Measurements from ENCODE around the gene C1QTNF6.

The C1QTNF6 gene

GRCh38 chr22:37162221-37163095 lies 25.6 kb downstream of the C1QTNF6 start:
- DNase-seq (ENCODE audit: low spot score) = no peak

- DNase-seq (ENCODE audit: low spot score) = no peak
Measured at GRCh38 chr22:37161443-37161842, 26.6 kb downstream of the C1QTNF6 start.

DNA sequence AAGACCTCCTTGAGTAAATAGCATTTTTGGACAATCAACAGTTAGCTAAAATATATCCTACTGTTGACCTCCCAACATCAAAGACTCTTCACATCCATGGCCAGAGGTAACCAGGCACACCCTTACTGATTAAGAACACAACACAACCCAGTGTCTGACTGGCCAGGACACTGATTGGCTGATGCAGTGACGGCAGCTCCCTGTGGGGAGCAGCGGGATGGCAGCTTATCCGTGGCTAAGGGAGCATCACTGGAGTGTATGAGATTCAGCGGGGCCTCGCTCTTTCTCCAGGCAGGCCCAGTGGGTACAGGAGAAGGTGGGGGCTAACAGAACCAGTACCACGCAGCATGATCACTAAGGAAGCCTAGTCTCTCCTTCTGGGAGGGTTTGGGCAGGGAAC lies 28.0 kb downstream of the C1QTNF6 start:
- no peak for DNase-seq (ENCODE audit: low spot score)

DNA sequence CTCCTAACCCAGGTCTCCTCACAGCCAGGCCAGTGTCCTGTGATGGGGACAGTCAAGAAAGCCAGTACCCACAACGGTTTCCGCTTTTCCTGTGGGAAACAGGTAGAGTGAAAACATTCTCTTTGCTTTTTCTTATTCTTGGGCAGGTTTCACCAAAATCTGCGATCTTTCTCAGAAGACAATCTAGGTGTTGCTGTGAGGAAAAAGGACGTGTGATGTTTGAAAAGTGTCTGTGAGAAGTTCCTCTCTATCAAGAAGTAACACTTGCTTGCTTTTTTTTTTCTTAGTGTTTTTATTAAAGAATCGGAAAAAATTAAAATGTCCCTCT lies 29.1 kb downstream of the C1QTNF6 start:
- DNase-seq (ENCODE audit: low spot score) = no peak

GRCh38 chr22:37157516-37158285 lies 30.3 kb downstream of the C1QTNF6 start:
- DNase-seq (ENCODE audit: low spot score) = no peak

DNA sequence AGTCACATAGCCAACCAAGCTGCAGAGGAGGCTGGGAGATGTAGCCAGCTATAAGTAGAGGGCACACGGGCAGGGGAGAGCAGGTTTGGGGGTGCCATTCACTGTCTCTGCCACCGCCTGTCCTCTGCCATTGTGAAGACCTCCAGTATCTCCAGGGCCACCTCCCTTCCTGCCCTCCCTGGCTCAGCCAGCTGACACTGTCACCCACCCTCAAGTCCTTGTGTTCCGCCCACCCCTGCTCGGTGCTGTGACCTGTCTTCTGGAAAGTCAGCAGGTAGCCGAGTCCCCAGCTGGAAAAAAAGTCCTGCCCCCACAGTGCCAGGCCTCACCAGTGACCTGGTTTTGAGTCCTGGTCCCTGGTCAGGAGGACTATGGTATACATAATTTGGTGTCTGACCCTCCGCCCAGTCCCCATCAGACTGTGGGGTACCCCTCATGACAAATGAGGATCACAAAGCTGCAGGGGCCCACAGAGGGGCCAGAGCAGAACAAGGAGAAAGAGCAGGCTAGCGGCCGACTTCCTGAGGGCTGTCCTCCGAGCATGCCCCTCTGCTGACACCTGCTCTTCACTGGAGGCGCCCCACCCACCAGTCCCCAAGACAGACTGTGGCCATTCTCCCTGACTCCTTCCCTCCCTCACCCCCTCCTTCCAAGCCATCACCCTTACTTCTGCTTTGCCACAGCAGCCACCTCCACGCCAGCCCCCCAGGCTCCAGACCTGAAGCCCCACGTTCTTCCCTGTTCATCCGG lies 31.2 kb downstream of the C1QTNF6 start:
- DNase-seq (ENCODE audit: low spot score) = no peak

DNA sequence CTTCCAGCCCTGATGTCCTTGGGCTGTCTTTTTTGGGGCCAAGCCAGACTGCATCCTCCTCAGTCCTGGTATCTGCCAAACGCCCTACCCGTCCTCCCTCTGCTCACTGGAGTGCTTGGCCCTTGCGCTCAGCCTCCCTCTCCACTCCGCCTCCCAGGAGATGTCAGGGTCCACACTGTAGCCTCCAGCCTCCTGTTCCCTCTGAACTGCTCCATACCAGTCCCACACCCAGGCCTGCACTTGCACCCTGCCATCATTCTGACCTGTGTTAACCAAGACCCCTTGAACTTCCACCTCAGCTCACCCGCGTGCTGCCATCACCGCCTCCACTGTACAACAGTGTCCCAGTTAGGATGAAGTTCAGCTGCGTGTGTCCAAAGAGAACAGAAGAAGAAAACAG lies 32.1 kb downstream of the C1QTNF6 start:
- DNase-seq (ENCODE audit: low spot score) = no peak

DNA sequence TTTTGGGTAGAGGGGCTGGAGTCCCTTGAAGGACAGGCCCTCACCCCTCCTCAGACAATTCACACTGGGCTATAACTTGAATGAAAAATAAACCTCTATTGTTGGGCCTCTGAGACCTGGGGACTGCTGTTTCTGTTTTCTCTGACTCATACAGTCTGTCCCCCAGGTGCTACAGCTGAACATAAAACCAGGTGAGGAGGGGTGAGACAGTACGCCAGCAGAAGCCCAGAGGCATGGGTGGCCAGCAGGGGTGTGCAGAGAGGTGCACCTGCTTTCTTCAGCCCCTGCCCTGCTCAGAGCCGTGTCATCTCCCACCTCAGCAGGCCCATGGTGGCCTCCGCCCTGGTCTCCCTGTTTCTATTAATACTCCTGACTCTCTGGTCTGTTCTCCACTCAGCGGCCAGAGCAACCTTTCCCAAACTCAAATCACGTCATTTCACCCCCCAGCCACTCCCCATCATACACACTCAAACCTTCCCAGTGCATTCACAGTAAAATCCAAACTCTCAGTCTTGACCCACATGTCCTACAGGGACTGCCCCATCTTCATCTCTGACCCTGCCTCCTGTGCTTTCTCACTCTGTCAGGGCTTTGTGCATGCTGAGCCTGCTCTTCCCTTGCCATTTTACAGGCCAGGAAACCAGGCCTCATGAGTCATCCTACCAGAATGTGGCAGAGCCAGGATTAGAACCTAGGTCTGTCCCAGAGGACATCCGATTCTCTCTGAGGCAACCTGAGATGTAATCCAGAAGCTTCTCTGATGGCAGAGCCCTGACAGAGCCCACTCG lies 32.9 kb downstream of the C1QTNF6 start:
- DNase-seq (ENCODE audit: low spot score) = no peak

DNA sequence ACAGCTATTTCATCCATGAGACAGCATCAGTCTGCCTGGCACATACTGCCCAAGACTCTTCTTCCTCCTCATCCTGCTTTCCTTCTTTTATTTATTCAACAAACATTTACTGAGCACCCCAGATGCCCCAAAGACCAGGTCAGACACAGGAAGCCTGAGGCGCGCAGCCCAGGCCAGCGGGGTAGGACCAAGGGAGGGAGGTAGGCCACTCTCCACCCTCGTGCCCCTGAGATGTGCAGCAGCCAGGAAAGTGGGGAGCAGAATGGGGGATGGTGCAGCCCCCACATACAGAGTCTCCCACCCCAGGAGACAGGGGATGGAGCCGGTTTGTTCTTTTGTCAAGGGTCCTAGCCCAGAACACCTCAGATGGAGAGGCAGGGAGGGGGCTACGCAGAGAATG lies 34.1 kb downstream of the C1QTNF6 start:
- no peak for DNase-seq (ENCODE audit: low spot score)

DNA sequence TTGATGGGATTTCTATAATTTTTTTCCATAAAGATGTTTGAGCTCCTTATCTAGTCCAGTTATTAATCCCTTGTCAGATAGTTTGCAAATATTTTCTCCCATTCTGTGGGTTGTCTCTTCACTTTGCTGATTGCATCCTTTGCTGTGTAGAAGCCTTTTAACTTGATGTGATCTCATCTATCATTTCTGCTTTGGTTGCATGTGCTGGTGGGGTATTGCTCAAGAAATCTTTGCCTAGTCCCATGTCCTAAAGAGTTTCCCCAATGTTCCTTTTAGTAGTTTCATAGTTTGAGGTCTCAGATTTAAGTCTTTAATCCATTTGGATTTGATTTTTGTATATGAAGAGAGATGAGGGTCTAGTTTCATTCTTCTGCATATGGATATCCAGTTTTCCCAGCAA lies 36.6 kb downstream of the C1QTNF6 start:
- DNase-seq (ENCODE audit: low spot score) = no peak

GRCh38 chr22:37150701-37151100 lies 37.3 kb downstream of the C1QTNF6 start:
- no peak for DNase-seq (ENCODE audit: low spot score)

- DNase-seq (ENCODE audit: low spot score) = no peak
Measured at GRCh38 chr22:37148742-37149665, 39.0 kb downstream of the C1QTNF6 start.

GRCh38 chr22:37148031-37148651 lies 39.9 kb downstream of the C1QTNF6 start:
- no peak for DNase-seq (ENCODE audit: low spot score)

DNA sequence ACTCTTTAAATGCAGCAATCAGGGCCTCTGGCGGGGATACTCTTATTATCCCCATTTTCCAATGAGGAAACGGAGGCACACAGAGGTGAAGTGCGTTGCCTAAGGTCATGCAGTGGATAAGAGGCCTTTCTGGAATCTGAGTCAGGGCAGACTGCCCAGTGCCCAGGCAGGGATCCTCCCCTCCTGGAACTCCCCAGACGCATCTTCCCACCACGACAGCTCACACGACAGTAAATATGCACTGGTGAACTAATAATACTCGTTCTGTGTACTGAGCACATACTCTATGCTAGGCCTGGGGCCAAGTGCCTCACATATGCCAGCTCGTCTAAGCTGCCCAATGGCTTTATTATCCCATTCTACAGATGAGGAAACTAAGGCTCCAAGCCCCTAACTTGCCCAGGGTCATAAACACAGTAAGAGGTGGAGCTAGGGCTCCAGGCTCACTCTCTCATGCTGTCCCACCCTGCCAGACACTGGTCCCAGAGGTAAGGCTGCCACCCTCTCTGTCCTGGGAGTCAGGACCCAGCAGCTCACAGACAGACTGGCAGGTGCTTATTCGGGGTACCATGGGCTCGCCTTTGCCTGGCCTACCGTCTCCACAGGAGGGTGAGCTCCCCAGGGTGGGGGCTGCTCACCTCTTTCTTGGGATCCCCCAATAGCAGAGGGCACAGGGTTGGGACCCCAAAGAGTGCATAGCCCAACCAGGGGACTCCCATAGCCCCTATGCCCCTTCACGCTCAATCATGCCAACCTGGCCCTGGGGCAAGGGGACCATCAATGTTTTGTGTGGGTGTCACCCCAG lies 40.7 kb downstream of the C1QTNF6 start:
- no peak for DNase-seq (ENCODE audit: low spot score)

GRCh38 chr22:37146507-37147180 lies 41.4 kb downstream of the C1QTNF6 start:
- no peak for DNase-seq (ENCODE audit: low spot score)

DNA sequence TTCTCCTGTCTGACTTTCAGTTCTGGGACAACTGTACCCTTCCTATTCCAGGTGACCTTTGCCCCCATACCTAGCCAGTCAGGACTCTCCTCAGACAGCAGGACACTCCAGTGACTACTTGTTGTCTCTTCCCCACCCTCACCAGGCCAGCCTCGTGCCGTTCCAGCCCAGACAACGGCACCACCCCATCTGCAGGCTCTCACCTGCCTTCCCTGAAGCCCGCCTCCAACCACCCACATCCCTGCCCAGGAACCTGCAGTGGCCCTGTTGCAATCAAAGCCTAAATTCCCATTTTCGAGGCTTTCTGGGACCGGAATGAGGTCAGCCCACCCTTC lies 42.0 kb downstream of the C1QTNF6 start:
- DNase-seq (ENCODE audit: low spot score) = no peak

DNA sequence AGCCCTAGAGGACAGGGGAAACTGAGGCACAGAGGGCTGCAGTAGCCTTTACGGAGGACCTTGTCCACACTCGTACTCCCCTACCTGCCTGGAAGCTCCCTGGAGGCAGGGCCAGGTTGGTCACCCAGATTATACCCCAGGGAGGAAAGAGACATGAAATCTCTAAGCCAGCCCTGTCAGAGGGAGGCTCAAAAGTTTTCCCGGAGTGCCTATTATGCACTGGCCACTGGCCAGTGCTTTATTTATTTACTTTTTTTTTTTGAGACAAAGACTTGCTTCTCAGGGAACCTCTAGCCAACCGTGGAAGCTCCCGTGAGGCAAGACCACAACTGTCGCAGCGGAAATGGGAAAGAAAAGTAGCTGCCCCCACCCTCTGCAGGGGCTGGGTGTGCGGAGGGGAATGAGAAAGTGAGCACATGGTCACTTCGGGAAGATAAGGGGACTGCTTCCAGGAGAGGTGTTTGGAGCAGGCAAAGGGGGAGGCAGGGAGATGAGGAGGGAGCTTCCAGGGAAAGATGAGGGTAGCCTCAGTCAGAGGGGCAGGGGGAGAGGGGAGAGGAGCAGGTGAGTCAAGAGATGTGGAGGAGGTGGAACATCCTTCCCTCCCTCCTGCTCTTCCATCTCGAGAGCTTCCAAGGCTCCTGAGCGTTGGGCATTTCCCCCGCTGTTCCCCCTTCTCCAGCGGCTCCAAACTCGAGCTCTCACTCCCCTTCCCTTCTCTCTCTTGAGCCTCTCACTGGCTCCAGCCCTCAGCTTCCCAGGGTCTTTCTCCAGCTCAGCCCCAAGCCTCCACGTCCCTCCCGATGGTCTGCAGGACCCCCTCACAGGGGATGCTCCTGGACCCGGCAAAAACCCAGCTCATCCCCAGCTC lies 42.6 kb downstream of the C1QTNF6 start:
- DNase-seq (ENCODE audit: low spot score) = no peak

- no peak for DNase-seq (ENCODE audit: low spot score)
Measured at GRCh38 chr22:37144180-37144554, 43.9 kb downstream of the C1QTNF6 start.
